ENCODE results near the gene OARD1.

The OARD1 gene

DNA sequence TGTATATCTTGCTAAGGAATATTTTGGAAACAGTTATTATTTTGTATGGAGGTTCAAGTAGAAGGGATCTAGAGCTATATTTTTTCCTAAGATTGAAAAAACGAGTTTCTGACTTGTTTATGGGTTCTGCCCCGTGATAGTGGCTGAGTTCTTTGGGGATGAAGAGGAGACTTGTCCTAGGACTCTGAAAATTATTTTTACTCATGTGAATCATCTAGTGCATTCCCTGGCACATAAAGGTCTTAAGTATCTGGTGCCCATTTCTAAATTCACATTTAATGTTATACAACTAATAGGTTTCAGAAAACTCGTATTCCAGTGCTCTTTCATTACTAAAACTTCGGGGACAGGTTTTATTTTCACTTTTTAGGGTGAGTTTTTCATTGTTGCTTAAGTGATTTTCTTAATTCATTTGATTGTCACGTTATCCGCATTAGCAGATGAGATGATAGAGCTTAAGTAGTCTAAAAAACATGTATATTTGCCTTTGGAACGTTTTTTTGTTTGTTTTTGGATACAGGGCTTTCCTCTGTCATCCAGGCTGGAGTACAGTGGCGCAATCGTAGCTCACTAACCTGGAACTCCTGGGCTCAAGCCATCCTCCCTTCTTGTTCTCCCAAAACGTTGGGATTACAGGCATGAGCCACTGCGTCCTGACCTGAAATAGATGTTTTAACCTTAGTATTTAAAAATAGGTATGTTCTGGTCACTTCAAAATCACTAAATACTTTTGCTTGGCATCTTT, 2.7 kb upstream of the OARD1 start:
- DNase-seq (ENCODE audit: low read depth in 2 of 2), result no peak

DNA sequence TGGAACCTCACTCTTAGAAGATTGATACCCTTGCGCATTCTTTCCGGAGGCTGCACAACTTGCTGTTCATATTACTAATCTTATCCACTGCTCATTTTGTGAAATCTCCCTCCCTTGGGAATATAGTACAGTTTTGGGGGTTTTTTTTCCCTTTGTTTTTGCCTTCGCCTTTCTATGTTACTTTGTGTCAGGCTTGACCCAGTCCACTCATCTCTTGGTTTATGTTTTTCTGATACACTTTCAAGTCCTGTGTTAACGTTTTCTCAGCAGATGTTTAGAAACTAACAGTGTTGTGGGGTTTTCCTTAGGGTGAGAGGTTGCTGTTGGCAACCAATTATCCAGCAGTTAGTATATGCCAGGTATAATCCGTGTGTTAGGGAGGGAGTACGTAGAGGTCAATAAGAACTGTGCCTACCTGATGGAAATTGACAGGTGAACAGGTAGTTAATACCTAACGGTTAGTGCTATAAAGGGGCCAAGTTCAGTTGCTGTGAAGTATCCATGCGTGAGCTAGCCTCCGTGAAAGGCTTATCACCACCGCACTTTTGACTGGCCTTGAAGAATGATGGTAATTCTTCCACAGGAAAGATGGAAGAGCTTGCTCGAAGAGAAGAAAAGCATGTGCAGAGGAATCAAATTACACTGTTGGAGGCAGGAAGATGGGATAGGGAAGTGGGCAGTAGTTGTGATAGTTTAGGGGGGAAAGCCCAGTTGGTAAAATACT, 2.0 kb upstream of the OARD1 start:
- no peak for DNase-seq (ENCODE audit: low read depth in 2 of 2)

DNA sequence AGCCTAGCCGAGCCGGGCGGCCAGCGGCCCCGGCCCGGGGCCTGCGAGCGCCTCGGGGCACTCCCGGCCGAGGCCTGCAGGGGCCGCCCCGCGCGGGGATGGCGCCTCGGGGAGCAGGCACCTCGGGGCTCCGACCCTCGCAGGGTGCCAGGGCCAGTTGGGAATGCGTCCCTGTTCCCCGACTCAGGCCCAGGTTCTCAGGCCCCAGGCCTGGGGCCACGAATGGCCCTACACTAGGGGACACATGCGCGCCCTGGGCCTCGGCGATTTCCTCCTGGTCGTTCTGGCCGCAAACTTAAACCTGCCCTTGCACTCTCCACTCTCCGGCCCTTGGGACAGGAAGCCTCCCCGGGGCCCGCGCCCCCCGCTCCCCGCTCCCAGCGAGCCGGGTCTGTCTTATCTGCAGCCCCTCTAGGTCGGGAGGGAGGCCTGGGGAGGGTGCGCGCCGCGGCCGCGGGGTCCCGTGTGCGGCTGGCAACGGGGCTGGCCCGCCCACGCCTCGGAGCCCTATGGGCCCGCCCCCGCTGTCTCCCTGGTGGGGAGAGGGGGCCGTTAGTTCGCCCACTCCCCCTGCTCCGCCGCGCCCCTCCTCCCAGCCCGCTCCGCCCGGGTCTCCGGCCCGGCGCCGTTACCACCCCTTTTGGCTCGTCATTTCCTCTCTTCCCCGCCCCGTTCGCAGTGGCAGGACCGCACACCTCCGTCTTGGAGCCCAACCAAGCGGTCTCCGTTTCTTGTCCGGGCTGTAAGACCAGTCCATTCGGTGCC, 1.2 kb upstream of the OARD1 start:
- DNase-seq (ENCODE audit: low read depth in 2 of 2), result peak; percentile 71 to 75

DNA sequence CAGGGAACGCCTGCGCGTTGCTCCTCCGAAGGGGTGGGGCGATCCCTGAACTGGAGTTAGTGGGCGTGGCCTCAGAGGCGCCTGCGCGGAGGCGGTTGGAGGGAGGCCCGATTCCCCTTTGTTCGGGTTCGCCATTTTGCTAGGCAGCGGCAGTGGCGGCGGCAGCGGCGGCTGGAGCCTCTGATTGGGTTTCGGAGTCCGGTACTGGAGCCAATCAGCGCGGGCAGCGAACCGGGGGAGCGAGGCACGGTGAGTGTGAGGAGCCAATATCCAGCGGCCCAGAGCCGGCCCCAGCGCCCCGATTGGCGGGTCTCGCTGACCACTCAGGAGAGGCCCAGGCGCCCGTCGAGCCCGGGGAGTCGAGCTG, 663 bp upstream of the OARD1 start, which contains the start of gene NFYA:
NFYA (plus strand) TSS at position 139 of the 367 bp plus-strand sequence. CDS start 6,116 bp downstream, outside the sequence.
- peak in 1 of 2 donors; percentile 99 for DNase-seq (ENCODE audit: low read depth in 2 of 2)

DNA sequence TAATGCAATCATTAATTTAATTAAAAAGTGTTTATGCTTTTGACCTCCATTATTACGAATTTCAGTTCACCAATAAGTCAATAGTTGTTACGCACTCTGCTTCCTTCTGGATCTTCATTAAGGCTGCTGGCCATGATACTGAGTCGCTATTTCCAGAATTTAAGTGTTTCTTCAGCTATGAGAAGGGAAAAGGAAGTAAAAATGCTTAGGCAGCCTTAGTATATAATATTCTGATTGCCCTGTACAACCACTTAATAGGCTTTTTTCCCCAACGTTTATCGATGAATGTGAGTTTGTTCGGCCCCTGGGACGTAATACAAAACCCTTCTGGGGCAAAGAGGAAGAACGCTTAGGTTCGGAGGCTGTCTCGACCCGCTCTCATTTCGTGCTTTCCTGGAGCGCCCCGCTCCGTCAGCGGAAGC, 644 bp downstream of the OARD1 start:
- no peak for DNase-seq (ENCODE audit: low read depth in 2 of 2)

DNA sequence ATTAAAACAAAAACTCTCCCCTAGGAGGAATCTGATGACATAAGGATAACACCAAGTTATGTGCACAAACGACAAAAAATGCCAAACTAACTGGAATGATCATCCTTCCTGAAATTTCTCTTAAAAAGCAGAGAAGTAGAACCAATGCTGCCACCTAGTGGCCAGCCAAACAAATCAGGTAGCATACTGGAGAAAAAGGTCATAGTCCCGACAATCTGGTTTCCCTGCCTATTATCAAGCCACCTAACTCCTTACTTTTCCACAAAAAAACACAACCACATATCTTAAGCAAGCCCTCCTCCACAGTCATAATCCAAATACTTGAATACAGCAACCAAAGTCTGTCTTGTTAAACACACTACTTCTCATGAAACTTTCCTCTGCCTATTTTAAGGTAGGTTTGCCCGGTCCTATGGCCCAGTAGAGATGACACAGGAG, 5.3 kb downstream of the OARD1 start:
- peak; percentile 10 to 14 for DNase-seq (ENCODE audit: low read depth in 2 of 2)

DNA sequence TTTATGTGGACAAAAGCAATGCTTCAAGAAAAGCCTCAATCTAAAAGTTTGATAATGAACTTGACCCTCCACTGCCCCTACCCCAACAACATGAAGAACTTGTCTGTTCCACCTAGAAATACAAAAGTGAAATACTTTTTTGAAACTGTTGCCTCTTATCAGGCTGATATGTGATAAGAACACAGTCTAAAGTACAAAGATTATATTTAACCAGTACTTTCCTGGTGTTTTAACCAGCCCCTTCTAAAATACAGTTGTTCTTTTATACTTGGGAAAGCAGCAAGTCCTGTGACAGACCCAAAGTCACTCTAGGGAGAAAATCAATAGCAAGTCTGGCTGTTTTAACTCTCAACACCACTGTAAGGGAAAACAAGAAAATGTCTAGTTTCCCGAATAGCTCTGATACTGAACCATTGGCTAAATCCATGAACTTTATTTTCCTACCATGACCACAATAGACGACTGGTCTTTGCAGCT, 6.6 kb downstream of the OARD1 start:
- no peak for DNase-seq (ENCODE audit: low read depth in 2 of 2)

DNA sequence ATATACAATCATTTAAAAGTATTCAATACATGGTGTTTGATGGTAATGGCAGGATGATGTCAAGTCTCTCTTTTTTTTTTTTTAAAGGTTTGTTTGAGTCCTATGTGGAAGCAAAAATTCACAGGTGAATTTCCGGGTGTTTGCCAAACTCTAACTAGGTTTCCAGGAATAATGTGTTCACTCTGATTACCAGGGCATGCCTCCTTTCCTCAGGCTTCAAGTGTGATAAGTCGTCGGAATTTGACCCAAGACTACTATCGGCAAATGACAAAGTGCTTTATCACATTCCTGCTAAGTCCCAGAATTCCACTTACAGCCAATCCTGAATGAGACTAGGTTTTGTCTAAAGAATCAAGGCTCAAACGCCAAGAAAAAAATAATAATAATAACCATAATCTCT, 7.3 kb downstream of the OARD1 start:
- no peak for DNase-seq (ENCODE audit: low read depth in 2 of 2)

DNA sequence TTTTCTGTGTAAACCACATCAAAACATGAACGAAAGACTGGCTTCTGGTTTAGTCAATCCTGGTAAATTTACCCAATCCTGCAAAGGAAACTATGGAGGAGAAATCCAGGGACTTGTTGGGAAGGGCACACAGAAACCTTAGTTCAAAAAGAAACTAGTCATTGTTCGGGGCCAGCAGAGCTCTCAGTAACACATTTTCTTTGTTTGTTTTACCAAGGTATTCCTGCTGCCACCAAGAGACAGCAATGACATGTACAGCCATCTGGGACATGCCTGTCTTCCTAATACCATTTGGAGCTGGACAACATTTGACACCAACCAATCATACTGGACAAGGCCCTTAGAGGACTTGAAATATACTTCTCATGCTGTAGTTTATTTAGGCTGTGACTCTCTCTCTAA, 8.3 kb downstream of the OARD1 start:
- no peak for DNase-seq (ENCODE audit: low read depth in 2 of 2)

DNA sequence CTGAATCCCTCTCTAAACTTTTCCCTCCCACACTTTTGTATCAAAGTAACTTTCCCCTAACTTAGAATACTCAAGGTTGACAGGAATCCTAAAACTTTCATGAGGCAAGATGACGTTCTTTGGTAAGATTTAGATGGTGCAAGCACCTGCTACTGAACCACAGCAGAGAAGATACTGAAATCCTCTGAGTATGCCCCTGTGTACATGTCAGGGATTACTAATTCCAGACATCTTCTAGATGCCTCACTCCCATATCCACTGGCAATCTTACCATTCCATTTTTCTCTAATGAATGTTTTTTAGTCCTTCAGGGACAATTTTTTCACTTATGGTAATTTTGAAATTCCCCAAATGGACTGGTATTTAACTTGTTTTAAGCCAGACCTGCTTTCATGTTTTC, 10.1 kb downstream of the OARD1 start:
- no peak for DNase-seq (ENCODE audit: low read depth in 2 of 2)

DNA sequence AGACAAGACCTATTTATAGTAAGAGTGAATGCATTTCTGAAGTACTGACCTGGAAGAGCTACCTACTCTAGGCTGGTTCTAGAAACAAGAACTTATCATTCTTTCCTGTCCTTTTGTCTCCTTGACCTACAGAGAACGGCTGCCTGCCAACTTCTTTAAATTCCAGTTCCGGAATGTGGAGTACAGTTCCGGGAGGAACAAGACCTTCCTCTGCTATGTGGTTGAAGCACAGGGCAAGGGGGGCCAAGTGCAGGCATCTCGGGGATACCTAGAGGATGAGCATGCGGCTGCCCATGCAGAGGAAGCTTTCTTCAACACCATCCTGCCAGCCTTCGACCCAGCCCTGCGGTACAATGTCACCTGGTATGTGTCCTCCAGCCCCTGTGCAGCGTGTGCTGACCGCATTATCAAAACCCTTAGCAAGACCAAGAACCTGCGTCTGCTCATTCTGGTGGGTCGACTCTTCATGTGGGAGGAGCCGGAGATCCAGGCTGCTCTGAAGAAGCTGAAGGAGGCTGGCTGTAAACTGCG, 10.9 kb downstream of the OARD1 start:
- DNase-seq (ENCODE audit: low read depth in 2 of 2), result no peak

DNA sequence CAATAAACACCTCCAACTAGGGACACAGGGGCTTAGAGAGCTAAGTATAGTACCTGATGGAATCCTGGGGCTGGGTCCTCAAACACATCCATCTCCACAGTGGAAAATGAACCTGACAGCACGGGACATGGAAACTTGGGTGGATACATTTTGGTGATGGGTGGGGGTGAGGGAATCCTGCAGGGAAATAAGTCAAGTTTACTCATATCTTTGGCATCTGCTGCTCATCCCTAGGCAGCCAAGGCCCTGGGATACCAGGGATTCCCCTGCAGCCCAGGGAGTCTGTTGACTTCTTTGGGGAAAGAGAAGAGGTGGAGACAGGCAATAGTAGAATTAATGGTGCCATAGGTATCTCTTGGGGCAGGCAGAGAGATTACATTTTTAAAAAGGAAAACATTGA, 12.6 kb downstream of the OARD1 start:
- no peak for DNase-seq (ENCODE audit: low read depth in 2 of 2)

DNA sequence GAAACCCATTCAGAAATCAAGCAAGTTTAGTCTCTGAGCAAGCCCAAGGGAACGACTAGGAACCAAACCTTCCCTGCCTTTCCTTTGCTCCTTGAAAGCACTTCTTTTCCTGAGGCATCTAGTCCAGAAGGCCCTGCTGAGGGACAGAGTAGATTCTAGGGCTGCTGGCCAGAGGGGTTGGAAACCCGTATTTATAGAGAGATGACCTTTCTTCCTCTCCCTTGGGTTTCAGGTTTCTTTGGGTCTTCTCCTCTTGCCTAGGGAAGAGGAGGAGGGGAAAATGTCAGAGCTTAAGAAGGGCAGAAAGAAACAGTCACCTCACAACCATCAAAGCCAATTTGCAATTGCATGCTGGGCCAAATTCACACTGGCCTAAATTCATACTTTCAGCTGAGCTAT, 13.4 kb downstream of the OARD1 start:
- no peak for DNase-seq (ENCODE audit: low read depth in 2 of 2)

DNA sequence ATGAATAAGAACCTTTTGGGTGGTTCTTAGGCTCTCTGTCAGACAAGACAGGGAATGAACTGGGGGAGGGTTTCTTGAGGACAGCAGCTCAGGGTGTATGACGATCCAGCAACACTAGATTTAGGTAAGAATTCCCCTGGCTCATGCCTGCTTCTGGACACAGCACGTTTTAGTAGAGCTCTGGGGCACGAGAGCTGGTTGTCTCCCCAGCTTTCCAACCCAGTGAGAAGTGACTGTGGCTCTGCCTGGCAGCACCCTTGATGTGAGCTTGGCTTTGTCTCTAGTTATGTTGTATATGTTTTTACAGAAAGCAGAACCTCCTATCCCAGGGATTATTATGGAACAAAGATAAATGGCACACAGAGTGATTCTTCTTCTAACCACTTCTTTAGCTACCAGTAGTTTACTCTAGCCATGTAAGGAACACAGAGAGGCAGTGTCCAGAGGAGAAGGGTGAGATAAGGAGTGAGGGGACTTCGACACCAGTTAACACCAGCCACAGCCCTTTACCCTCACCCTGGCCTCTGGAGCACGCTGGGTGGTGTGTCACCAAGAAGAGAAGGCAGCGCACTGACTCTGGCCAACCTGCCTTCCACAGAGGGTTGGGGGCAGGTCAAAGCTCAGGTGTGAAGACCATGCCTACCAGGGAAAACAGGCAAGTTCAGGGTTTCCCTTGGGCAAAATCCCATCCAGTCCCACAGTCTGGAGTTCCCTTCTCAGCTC, 15.2 kb downstream of the OARD1 start:
- no peak for DNase-seq (ENCODE audit: low read depth in 2 of 2)

DNA sequence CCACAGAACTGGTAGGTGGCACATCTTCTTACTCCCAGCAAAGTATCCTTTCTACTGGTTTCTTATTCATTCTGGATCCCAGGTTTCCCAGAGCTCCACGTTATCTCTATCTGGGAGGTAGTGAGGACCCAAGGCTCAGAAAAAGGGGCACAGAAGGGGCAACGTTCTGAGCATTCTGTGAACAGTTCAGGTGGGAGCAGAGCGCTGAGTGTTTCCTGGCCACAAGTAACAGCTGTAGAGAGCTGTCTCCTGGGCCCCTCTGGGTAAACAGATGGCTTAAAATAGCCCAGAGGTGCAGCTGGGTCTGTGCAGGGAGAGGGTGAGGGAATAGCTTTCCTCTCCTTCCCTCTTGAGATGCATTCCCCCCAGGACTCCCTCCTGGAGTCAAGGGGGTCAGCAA, 17.0 kb downstream of the OARD1 start:
- no peak for DNase-seq (ENCODE audit: low read depth in 2 of 2)

DNA sequence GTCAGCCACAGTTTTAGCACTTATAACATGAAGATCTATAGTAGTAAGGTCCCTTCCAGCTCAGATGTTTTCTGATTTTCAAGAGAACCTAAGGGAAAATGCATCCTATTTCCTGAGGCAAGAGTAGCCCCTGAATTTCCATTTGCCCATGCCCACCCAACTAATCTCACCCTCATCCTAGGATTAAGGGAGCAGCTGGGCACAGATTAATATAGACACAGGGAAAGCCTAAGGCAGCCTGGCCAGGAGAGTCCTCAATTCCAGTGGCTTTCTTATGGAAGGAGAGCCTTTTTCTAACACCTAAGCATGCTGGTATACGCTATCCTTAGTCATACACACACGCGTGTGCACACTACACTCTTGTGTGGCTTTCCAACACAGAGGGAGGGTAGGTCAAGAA, 17.6 kb downstream of the OARD1 start:
- no peak for DNase-seq (ENCODE audit: low read depth in 2 of 2)

DNA sequence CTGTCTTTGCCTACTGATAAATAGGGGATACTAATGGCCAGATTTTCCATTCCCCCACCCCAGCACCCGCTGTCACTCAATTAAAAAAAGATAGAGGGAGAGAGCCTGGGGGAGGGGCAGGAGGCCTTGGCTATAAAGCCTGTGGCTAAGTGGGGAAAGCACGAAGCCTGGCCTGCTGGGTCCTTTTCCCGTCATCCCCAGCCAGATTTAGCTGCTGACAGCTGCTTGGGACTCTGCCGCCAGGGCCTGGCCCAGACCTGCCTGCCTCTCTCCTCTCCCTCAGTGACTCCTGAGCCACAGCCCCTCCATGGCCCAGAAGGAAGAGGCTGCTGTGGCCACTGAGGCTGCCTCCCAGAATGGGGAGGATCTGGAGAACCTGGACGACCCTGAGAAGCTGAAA, 19.1 kb downstream of the OARD1 start, which contains the start of gene APOBEC2:
APOBEC2 (plus strand) TSS at position 162 of the 400 bp plus-strand sequence; CDS start at position 308, 146 bp downstream.
- DNase-seq (ENCODE audit: low read depth in 2 of 2), result no peak

DNA sequence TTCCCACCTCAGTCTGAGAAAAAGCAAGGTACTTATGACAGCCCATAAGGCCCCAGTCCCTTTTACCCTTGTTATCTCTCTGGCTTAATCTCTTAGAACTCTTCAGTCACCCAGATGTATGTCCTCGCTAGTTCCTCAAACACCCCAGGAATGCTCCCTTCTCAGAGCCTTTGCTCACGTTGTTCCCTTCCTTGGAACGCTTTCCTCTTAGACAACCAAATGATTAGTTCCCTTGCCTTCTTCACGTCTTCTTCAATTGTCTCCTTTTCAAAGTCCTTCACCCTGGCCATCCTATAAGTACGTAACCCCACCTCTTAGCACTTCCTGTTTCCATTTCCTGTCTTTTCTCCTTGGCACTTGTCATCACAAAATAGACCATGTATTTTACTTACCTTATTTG, 20.3 kb downstream of the OARD1 start:
- no peak for DNase-seq (ENCODE audit: low read depth in 2 of 2)

DNA sequence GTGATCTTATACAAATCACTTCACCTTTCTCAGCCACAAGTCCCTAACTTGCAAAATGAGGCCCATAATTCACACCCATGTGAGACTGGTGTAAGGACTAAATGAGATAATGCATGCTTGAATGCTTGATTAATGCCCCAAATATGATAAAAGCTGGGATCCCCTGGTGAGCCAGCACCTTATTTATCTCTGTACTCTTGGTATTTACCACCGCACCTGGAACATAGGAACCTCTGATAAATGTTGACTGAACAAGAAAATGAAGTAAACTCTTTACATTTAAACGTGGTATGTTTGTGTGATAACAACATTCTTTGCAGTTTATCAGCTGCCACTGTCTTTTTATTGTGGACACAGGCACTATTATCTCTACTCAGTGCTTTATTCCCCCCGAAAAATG, 21.6 kb downstream of the OARD1 start:
- DNase-seq (ENCODE audit: low read depth in 2 of 2), result no peak

DNA sequence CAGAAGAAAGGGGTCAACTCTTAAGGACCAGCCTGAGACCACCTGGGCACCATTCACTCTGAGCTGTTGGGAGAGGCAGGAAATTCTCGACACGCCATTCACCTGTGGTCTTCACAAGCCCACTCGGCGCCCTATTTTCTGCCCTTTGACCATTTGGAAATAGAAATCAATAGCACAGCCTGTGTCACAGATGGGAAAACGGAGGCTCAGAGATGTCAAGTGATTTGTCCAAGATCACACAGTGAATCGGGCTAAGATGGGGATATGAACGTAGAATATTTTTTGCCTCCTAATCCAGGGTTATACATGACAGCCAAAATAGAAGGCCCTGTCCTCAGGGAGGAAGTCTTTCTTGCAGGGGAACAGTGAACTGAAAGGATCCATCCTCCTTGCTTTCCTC, 22.2 kb downstream of the OARD1 start:
- DNase-seq (ENCODE audit: low read depth in 2 of 2), result no peak

DNA sequence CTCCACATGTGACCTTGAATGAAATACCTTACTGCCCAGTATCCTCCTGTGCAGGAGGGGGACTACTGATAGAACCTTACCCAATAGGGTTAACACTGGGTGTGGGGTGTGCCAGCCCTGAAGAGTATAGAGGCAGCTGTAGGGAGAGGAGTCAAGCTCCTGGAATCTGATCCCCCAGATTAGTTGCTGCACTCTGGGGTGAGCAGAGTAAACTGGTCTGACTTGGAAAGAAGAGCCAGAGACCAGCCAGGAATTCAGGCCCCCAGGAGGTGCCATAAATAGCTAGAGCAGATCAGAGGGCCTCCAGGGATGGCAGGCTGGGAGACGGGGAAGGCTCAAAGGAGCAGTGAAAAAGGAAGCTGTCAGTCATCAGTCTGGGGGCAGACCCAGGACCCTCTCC, 22.6 kb downstream of the OARD1 start:
- DNase-seq (ENCODE audit: low read depth in 2 of 2), result no peak

Measured in stimulated activated CD8-positive, alpha-beta memory T cell treated with anti-CD3 and anti-CD28 coated beads, Interleukin-15, amount 100 ng/mL, for 48 hours (primary cell).